GM23338 (cell line): ENCODE results near the gene BCL7C.

Experiments
- CTCF ChIP-seq, 2 experiments: fragments of 200-600 bp in 1 of 2; sonication (generic) in 1 of 2; conservative IDR thresholded peaks; 2 replicates each; pipeline versions ENCODE4 v1.5.1 to v1.6.1; 2016 to 2017; ENCODE audit warnings: antibody characterized with exemption in 2 of 2, low read depth in 2 of 2, mild to moderate bottlenecking in 2 of 2, moderate library complexity in 1 of 2
- EZH2 ChIP-seq: fragments of 200-600 bp; sonication (generic); IDR thresholded peaks from one replicate; pipeline ENCODE4 v1.8.0; 2017; ENCODE audit warnings: antibody characterized with exemption, mild to moderate bottlenecking, low read depth; ENCODE audit not compliant: unreplicated experiment
- POLR2AphosphoS5 ChIP-seq: IDR thresholded peaks from 2 replicates; pipeline ENCODE4 v1.6.1; 2016; ENCODE audit warnings: antibody characterized with exemption, low read depth
- ZNF114 ChIP-seq: fragments of 250-450 bp; sonication (Bioruptor Pico); IDR thresholded peaks from 2 replicates; pipeline ENCODE4 v1.5.0; 2020; ENCODE audit warnings: mild to moderate bottlenecking, moderate library complexity

GRCh38 chr16:30887927-30888326 lies 6.0 kb downstream of the BCL7C start:
- no peak for TF ChIP-seq CTCF (conservative IDR thresholded peaks at IDR 0.05; ENCODE audit: low read depth in 2 of 2)
- no peak for TF ChIP-seq EZH2
- no peak for TF ChIP-seq ZNF114 (CRISPR knock-in tag)
- TF ChIP-seq POLR2AphosphoS5: no peak
